Osteocyte (in vitro differentiated cells): ENCODE results near the gene PACS1. TPM values are rescaled to one million over a fixed set of nuclear protein-coding genes. Genes with fewer than 3 reads are reported as not detected.
A peak's percentile ranks its signal among the peaks of the same experiment; 100 is the strongest.

Experiments used
- DNase-seq: peaks from one replicate; pipeline ENCODE4 v3.0.0; 2021; ENCODE audit warnings: mixed read lengths; ENCODE audit not compliant: unreplicated experiment; ENCODE audit errors: extremely low spot score
- H3K27ac Mint-ChIP-seq: one replicate; pipeline ENCODE4 v1.8.0; 2021; ENCODE audit warnings: mild to moderate bottlenecking, mixed read lengths; ENCODE audit not compliant: unreplicated experiment
- H3K27me3 Mint-ChIP-seq: one replicate; pipeline ENCODE4 v1.8.0; 2021; ENCODE audit warnings: mixed read lengths; ENCODE audit not compliant: unreplicated experiment
- H3K36me3 Mint-ChIP-seq: one replicate; pipeline ENCODE4 v1.8.0; 2021; ENCODE audit warnings: mixed read lengths; ENCODE audit not compliant: unreplicated experiment
- H3K4me1 Mint-ChIP-seq: one replicate; pipeline ENCODE4 v1.8.0; 2021; ENCODE audit warnings: mixed read lengths; ENCODE audit not compliant: unreplicated experiment
- H3K4me3 Mint-ChIP-seq: one replicate; pipeline ENCODE4 v1.8.0; 2021; ENCODE audit warnings: mild to moderate bottlenecking, moderate library complexity, mixed read lengths; ENCODE audit not compliant: unreplicated experiment
- H3K9me3 Mint-ChIP-seq: one replicate; pipeline ENCODE4 v1.8.0; 2021; ENCODE audit warnings: mixed read lengths; ENCODE audit not compliant: unreplicated experiment
- CTCF ChIP-seq: fragments of 200-600 bp; sonication (generic); IDR thresholded peaks from 2 replicates; pipeline ENCODE4 v1.5.0; 2021; ENCODE audit warnings: antibody characterized with exemption, mild to moderate bottlenecking, moderate library complexity
- total RNA-seq: library from RNA; stranded (reverse); gene quantifications from 2 replicates; pipeline ENCODE4 v1.2.1, GENCODE V29; 2021

PACS1 gene
- total RNA-seq, 1 donor from 2014 or later, result 83.8 TPM

GRCh38 chr11:66067640-66068039 is 2.4 kb upstream of the PACS1 start:
- Mint-ChIP-seq H3K4me3 (no peak overlapping the region), H3K36me3 (peaks cover 58% of the 10 kb centered on the region)

GRCh38 chr11:66068154-66068821 is 1.8 kb upstream of the PACS1 start:
- peak overlapping the region; percentile 48 for H3K4me3 Mint-ChIP-seq
- TF ChIP-seq CTCF, result peak; percentile 96
- H3K27me3 Mint-ChIP-seq, result no peaks in the 10 kb centered on the region
- DNase-seq, result peak; percentile 93
- peaks cover 52% of the 10 kb centered on the region for H3K36me3 Mint-ChIP-seq
- H3K4me1 Mint-ChIP-seq, result peaks cover 37% of the 10 kb centered on the region
- peak overlapping the region; percentile 97 for H3K27ac Mint-ChIP-seq
- H3K9me3 Mint-ChIP-seq, result no peaks in the 10 kb centered on the region

More at GRCh38 chr11:66067640-66068039, 2.4 kb upstream of the PACS1 start:
- TF ChIP-seq CTCF, result no peak
- Mint-ChIP-seq H3K27me3 (no peaks in the 10 kb centered on the region), H3K27ac (peak overlapping the region; percentile 97), H3K4me1 (peaks cover 32% of the 10 kb centered on the region), H3K9me3 (no peaks in the 10 kb centered on the region)
- DNase-seq, result peak; percentile 73

- H3K27me3 Mint-ChIP-seq, result no peaks in the 10 kb centered on the region
Observed at GRCh38 chr11:66068923-66069714, 953 bp upstream of the PACS1 start.

GRCh38 chr11:66070604-66071380 is 720 bp downstream of the PACS1 start:
- H3K4me1 Mint-ChIP-seq, result peaks cover 42% of the 10 kb centered on the region
- no peaks in the 10 kb centered on the region for H3K9me3 Mint-ChIP-seq
- no peaks in the 10 kb centered on the region for H3K27me3 Mint-ChIP-seq
- DNase-seq, result peak; percentile 85
- peak overlapping the region; percentile 88 for H3K4me3 Mint-ChIP-seq
- TF ChIP-seq CTCF, result no peak
- peaks cover 37% of the 10 kb centered on the region for H3K36me3 Mint-ChIP-seq
- peak overlapping the region; percentile 71 for H3K27ac Mint-ChIP-seq

More at GRCh38 chr11:66068923-66069714, 953 bp upstream of the PACS1 start:
- H3K36me3 Mint-ChIP-seq, result peaks cover 45% of the 10 kb centered on the region
- H3K4me1 Mint-ChIP-seq, result peaks cover 37% of the 10 kb centered on the region
- DNase-seq, result peak; percentile 86
- peak overlapping the region; percentile 80 for H3K4me3 Mint-ChIP-seq
- no peaks in the 10 kb centered on the region for H3K9me3 Mint-ChIP-seq
- TF ChIP-seq CTCF, result peak; percentile 25
- peak overlapping the region; percentile 97 for H3K27ac Mint-ChIP-seq
